ENCODE results near the gene SULT6B1.

DNA sequence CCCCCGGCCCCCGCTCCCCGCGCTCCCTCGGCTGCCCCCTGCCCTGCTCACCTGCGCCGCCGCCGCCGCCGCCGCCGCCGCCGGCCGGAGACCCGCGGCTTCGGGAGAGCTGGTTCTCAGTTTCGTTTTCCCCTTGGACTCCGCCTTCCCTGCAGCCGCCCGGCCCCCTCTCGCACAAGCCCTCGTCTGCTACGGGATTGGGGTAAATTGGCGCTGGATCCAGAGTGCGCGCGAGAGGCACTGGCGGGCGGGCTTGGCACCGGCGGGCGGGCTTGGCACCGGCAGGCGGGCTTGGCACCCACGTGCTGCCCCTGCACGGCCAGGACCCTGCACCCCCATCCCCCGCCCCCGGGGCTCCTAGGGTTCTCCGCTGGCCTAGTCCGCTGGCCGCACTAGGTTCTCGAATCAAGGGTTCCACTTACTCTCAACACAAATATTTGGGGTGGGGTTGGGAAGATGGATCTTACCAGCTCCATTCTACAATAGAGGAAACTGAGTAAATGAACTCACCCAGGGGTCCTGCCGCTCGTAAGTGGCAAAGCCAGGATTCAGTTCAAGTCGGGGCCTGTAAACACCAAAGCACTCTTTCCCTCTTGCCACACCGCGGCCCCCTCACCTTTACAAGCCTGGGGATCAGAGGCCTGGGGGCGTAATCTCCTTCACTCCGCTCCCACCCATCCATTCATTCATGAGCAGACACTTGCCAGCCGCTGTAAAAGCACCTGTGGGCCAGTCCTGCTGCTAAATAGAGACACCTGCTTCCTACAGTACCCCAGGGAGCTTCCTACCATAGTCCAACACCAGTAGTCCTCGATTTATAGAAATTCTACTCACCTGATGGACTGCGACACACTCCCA is 31.4 kb downstream of the SULT6B1 start, which contains the start of gene EIF2AK2:
- TF ChIP-seq POLR2AphosphoS5 (IDR thresholded peaks at IDR 0.05), result peak in 2 of 3 donors; percentile 65 to 66
- TF ChIP-seq POLR2A (IDR thresholded peaks at IDR 0.05), result peak; percentile 31
- TF ChIP-seq, protein P1, sequence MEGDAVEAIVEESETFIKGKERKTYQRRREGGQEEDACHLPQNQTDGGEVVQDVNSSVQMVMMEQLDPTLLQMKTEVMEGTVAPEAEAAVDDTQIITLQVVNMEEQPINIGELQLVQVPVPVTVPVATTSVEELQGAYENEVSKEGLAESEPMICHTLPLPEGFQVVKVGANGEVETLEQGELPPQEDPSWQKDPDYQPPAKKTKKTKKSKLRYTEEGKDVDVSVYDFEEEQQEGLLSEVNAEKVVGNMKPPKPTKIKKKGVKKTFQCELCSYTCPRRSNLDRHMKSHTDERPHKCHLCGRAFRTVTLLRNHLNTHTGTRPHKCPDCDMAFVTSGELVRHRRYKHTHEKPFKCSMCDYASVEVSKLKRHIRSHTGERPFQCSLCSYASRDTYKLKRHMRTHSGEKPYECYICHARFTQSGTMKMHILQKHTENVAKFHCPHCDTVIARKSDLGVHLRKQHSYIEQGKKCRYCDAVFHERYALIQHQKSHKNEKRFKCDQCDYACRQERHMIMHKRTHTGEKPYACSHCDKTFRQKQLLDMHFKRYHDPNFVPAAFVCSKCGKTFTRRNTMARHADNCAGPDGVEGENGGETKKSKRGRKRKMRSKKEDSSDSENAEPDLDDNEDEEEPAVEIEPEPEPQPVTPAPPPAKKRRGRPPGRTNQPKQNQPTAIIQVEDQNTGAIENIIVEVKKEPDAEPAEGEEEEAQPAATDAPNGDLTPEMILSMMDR (IDR thresholded peaks at IDR 0.05), result no peak

Measured in transverse colon (tissue), 4 donors.